ENCODE measurements around the gene ADGRG7.

GRCh38 chr3:100591411-100591810 lies 18.0 kb upstream of the ADGRG7 start:
- TF ChIP-seq POLR2A (IDR thresholded peaks at IDR 0.05; ENCODE audit: low read length), result no peak
- no peak for TF ChIP-seq GATA1 (IDR thresholded peaks at IDR 0.05; ENCODE audit: low read depth, low read length)

All from erythroblast (primary cell).